IMR-90 (cell line): ENCODE data around the gene CAMK2B. TPM values are rescaled to one million over a fixed set of nuclear protein-coding genes. Genes with fewer than 3 reads are reported as not detected.

Experiments used
- ATAC-seq: fragments of 200-7000 bp; cut with Tn5 transposase; 2 replicates; pipeline ENCODE4 v1.9.1; 2020; ENCODE audit warnings: low read depth, mild to moderate bottlenecking, moderate library complexity
- BruUV-seq: library from RNA; stranded (reverse); fragments of 400-500 nt; replicated peaks from 2 replicates; lab custom pipeline; 2021; lab: Mats Ljungman, UMichigan
- CTCF ChIA-PET: fragments of 300-600 bp; formaldehyde crosslinking; extraction: SDS; loops from one replicate; lab custom pipeline; 2021; ENCODE audit warnings: antibody characterized with exemption; lab: Yijun Ruan, JAX
- POLR2A ChIA-PET: fragments of 300-600 bp; sonication (Branson Sonifier 250); formaldehyde crosslinking; loops from one replicate; lab custom pipeline; 2022; ENCODE audit warnings: antibody characterized with exemption; ENCODE audit not compliant: unreplicated experiment; lab: Charles Lee
- DNase-seq: peaks from one replicate; pipeline ENCODE4 v3.0.0; 2013
- H2AFZ ChIP-seq: replicated peaks from 2 replicates; pipeline ENCODE3; 2013; ENCODE audit warnings: low read length, mild to moderate bottlenecking; ENCODE audit not compliant: poor library complexity
- H2AK5ac ChIP-seq: 2 replicates; pipeline ENCODE4 v1.6.1; 2013; ENCODE audit warnings: low read depth, low read length, inconsistent platforms
- H2AK9ac ChIP-seq: replicated peaks from 2 replicates; pipeline ENCODE3; 2013; ENCODE audit warnings: mild to moderate bottlenecking, low read depth, low read length, moderate library complexity; ENCODE audit not compliant: poor library complexity
- H2BK120ac ChIP-seq: 2 replicates; pipeline ENCODE4 v1.6.1; 2013; ENCODE audit warnings: low read depth, low read length, inconsistent platforms
- H2BK15ac ChIP-seq: 3 replicates; pipeline ENCODE4 v1.6.1; 2013; ENCODE audit warnings: low read depth, low read length, inconsistent platforms
- H2BK20ac ChIP-seq: 2 replicates; pipeline ENCODE4 v1.6.1; 2013; ENCODE audit warnings: low read depth, mild to moderate bottlenecking, inconsistent platforms, low read length, moderate library complexity
- H2BK5ac ChIP-seq: 2 replicates; pipeline ENCODE4 v1.6.1; 2013; ENCODE audit warnings: mild to moderate bottlenecking, low read depth, low read length, inconsistent platforms; ENCODE audit not compliant: poor library complexity, severe bottlenecking
- H3K14ac ChIP-seq: replicated peaks from 2 replicates; pipeline ENCODE4 v1.6.1; 2013; ENCODE audit warnings: low read depth, low read length, inconsistent platforms
- H3K18ac ChIP-seq: 2 replicates; pipeline ENCODE4 v1.6.1; 2013; ENCODE audit warnings: low read depth, low read length, control low read depth
- H3K23ac ChIP-seq: 2 replicates; pipeline ENCODE4 v1.6.1; 2013; ENCODE audit warnings: low read depth, low read length, inconsistent platforms
- H3K27ac ChIP-seq: 2 replicates; pipeline ENCODE4 v1.5.1; 2013; ENCODE audit warnings: mild to moderate bottlenecking, control low read depth, low read length; ENCODE audit not compliant: insufficient read depth
- H3K27me3 ChIP-seq: 2 replicates; pipeline ENCODE4 v1.6.1; 2013; ENCODE audit warnings: low read length; ENCODE audit not compliant: control insufficient read depth, insufficient read depth
- H3K36me3 ChIP-seq: 2 replicates; pipeline ENCODE4 v1.6.1; 2013; ENCODE audit warnings: low read length, mixed read lengths; ENCODE audit not compliant: control insufficient read depth, insufficient read depth
- H3K4ac ChIP-seq: 2 replicates; pipeline ENCODE4 v1.6.1; 2013; ENCODE audit warnings: low read depth, low read length, inconsistent platforms
- H3K4me1 ChIP-seq: 2 replicates; pipeline ENCODE4 v1.6.1; 2013; ENCODE audit warnings: low read length, mixed read lengths; ENCODE audit not compliant: control insufficient read depth, insufficient read depth
- H3K4me2 ChIP-seq: 2 replicates; pipeline ENCODE4 v1.6.1; 2013; ENCODE audit warnings: low read depth, mild to moderate bottlenecking, control low read depth, low read length, moderate library complexity
- H3K4me3 ChIP-seq: 2 replicates; pipeline ENCODE4 v1.5.1; 2013; ENCODE audit warnings: low read depth, mild to moderate bottlenecking, control low read depth, low read length, moderate library complexity; ENCODE audit not compliant: insufficient read depth
- H3K56ac ChIP-seq: 2 replicates; pipeline ENCODE4 v1.6.1; 2013; ENCODE audit warnings: low read length, inconsistent platforms; ENCODE audit not compliant: insufficient read depth; ENCODE audit errors: extremely low read depth
- H3K79me1 ChIP-seq, 2 experiments: 2 replicates each; pipeline ENCODE4 v1.6.1; 2013; ENCODE audit warnings: low read length in 2 of 2, inconsistent platforms in 1 of 2, low read depth in 1 of 2
- H3K9ac ChIP-seq: 2 replicates; pipeline ENCODE4 v1.6.1; 2013; ENCODE audit warnings: low read depth, low read length, control low read depth
- H3K9me1 ChIP-seq: 2 replicates; pipeline ENCODE4 v1.6.1; 2013; ENCODE audit warnings: low read length, inconsistent platforms; ENCODE audit not compliant: insufficient read depth
- H3K9me3 ChIP-seq: 2 replicates; pipeline ENCODE4 v1.6.1; 2013; ENCODE audit warnings: low read length; ENCODE audit not compliant: control insufficient read depth, insufficient read depth
- H4K20me1 ChIP-seq: 2 replicates; pipeline ENCODE4 v1.6.1; 2013; ENCODE audit warnings: low read length, inconsistent platforms; ENCODE audit not compliant: insufficient read depth
- H4K5ac ChIP-seq: 2 replicates; pipeline ENCODE4 v1.6.1; 2013; ENCODE audit warnings: mild to moderate bottlenecking, low read depth, low read length, control low read depth
- H4K8ac ChIP-seq, 2 experiments: 2 replicates each; pipeline ENCODE4 v1.6.1; 2013; ENCODE audit warnings: low read depth in 2 of 2, low read length in 2 of 2, control low read depth in 1 of 2, inconsistent platforms in 1 of 2
- H4K91ac ChIP-seq: 2 replicates; pipeline ENCODE4 v1.6.1; 2013; ENCODE audit warnings: low read depth, low read length, inconsistent platforms; ENCODE audit not compliant: insufficient read depth
- CEBPB ChIP-seq: IDR thresholded peaks from 2 replicates; pipeline ENCODE4 v1.6.1; 2012; ENCODE audit warnings: low read depth, low read length, improper control_type of control experiment
- CHD1 ChIP-seq: IDR thresholded peaks from 2 replicates; pipeline ENCODE4 v1.6.1; 2012; ENCODE audit warnings: low read depth, low read length, improper control_type of control experiment
- CTCF ChIP-seq: conservative IDR thresholded peaks from 2 replicates; pipeline ENCODE4 v1.5.1; 2012; ENCODE audit warnings: mild to moderate bottlenecking, low read depth, low read length, improper control_type of control experiment
- FOS ChIP-seq: fragments of 150-350 bp; IDR thresholded peaks from 2 replicates; pipeline ENCODE4 v1.6.1; 2016; ENCODE audit warnings: low read depth, low read length
- MAFK ChIP-seq: IDR thresholded peaks from 2 replicates; pipeline ENCODE4 v1.6.1; 2012; ENCODE audit warnings: low read depth, low read length, improper control_type of control experiment
- MXI1 ChIP-seq: IDR thresholded peaks from 2 replicates; pipeline ENCODE4 v1.6.1; 2012; ENCODE audit warnings: low read depth, mild to moderate bottlenecking, low read length, moderate library complexity, borderline replicate concordance
- NFE2L2 ChIP-seq: fragments of 150-350 bp; IDR thresholded peaks from 2 replicates; pipeline ENCODE4 v1.6.1; 2016; ENCODE audit warnings: low read depth, mild to moderate bottlenecking, low read length
- POLR2A ChIP-seq: IDR thresholded peaks from 2 replicates; pipeline ENCODE4 v1.6.1; 2012; ENCODE audit warnings: mild to moderate bottlenecking, low read depth, low read length
- RAD21 ChIP-seq: IDR thresholded peaks from 2 replicates; pipeline ENCODE4 v1.6.1; 2012; ENCODE audit warnings: low read length, improper control_type of control experiment
- SMC3 ChIP-seq: fragments of 150-350 bp; IDR thresholded peaks from 2 replicates; pipeline ENCODE4 v1.6.1; 2016; ENCODE audit warnings: low read depth, mild to moderate bottlenecking, antibody characterized with exemption, low read length, moderate library complexity
- USF2 ChIP-seq: fragments of 150-350 bp; IDR thresholded peaks from 2 replicates; pipeline ENCODE4 v1.6.1; 2017; ENCODE audit warnings: mild to moderate bottlenecking, antibody characterized with exemption, low read length, low read depth
- WGBS, 2 experiments: methylation state at CpG; one replicate each; pipeline versions ENCODE4 v1.1.5 to v1.1.7; 2013; ENCODE audit warnings: missing lambda C conversion rate in 2 of 2; ENCODE audit not compliant: insufficient read length in 1 of 2; ENCODE audit errors: extremely low coverage in 2 of 2; 5-methylcytosine and 5-hydroxymethylcytosine counted together
- dilution Hi-C: fragments of 300-500 bp; cut with HindIII; formaldehyde crosslinking; loops from one replicate; pipeline ENCODE4 v1.14.3; 2018; ENCODE audit warnings: low sequenced_read_pairs; ENCODE audit not compliant: unreplicated experiment
- in situ Hi-C: fragments of 300-500 bp; cut with MboI; formaldehyde crosslinking; loops from 3 replicates; pipeline ENCODE4 v1.14.3; 2019; ENCODE audit warnings: low sequenced_read_pairs, inconsistent platforms, mixed read lengths
- intact Hi-C: fragments of 100-400 bp; cut with micrococcal nuclease; formaldehyde crosslinking; loops from 2 replicates; pipeline ENCODE4 v1.10.0; 2022
- polyA plus RNA-seq, 3 experiments: library from polyadenylated mRNA; depleted of rRNA; stranded (reverse); fragments of >200 nt; gene quantifications; 2 replicates each; pipeline ENCODE4 v1.2.3, GENCODE V29; 2012; ENCODE audit warnings: low replicate concordance in 1 of 3
- total RNA-seq: library from RNA; depleted of rRNA; stranded (reverse); fragments of >200 nt; gene quantifications from 2 replicates; pipeline ENCODE4 v1.2.3, GENCODE V29; 2012
- TF ChIP-seq, protein P1 (sequence below): fragments of 150-350 bp; IDR thresholded peaks from 2 replicates; pipeline ENCODE4 v1.6.1; 2016; ENCODE audit warnings: low read depth, mild to moderate bottlenecking, low read length, moderate library complexity, borderline replicate concordance

Gene CAMK2B
- total and polyA plus RNA-seq, 2 of the 4 experiments (the other 2 are of a cell fraction): 0.18 to 0.36 TPM

DNA sequence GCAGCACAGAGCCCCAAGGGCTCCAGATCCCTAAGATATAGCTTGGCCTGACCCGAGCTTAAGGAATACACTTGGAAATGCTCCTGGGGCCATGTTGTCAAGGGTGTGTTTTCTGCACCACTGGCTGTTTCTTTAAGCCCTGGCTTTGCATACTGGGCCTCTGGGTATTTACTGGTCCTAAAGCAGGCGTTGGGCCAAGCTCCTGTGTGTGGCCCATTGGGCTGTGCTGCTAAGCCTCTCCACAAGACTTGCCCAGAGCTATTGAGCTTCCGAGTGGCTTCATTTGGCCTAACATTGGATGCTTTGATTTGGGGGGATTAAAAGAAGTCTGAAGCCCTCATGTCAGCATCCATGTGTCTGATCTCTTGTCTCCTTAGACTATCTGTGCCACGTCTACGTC is 119.4 kb downstream of the CAMK2B start:
- ChIA-PET CTCF (no interaction called here), POLR2A (no interaction called here)
- H3K9me3 ChIP-seq: no peaks in the 10 kb centered on the region
- in situ Hi-C loops (no loop called here), dilution Hi-C loops (no loop called here), intact Hi-C loops (no loop called here)
- H3K4me3 ChIP-seq: no peak overlapping the region
- no peak overlapping the region for H3K23ac ChIP-seq
- H2AK9ac ChIP-seq: no peak overlapping the region
- H3K9ac ChIP-seq: no peak overlapping the region
- H3K27ac ChIP-seq: no peak overlapping the region
- no peak overlapping the region for H2BK20ac ChIP-seq
- no peak overlapping the region for H4K91ac ChIP-seq
- no peak overlapping the region for H2BK120ac ChIP-seq
- H3K18ac ChIP-seq: no peak overlapping the region
- H3K14ac ChIP-seq: no peak overlapping the region
- ATAC-seq (no peak), DNase-seq (no peak)
- no peak overlapping the region for H3K56ac ChIP-seq
- H3K27me3 ChIP-seq: no peaks in the 10 kb centered on the region
- H4K8ac ChIP-seq: no peak overlapping the region
- H2BK15ac ChIP-seq: no peak overlapping the region
- H2AFZ ChIP-seq: no peak overlapping the region
- 88% methylated on average over 1 of the region's 5 CpGs; no CpG with 5 or more reads in 1 of the 2 experiments for WGBS, 2 experiments
- peaks cover 30 to 76% of the 10 kb centered on the region in 2 experiments for H3K79me1 ChIP-seq
- no peak overlapping the region for H2BK5ac ChIP-seq
- no TSS peak for BruUV-seq
- no peak overlapping the region for H2AK5ac ChIP-seq
- H4K20me1 ChIP-seq: peaks cover 35% of the 10 kb centered on the region
- H3K4me2 ChIP-seq: no peak overlapping the region
- H3K9me1 ChIP-seq: peaks cover 7% of the 10 kb centered on the region
- H3K4ac ChIP-seq: no peak overlapping the region
- no peaks in the 10 kb centered on the region; the same call in 1 of the 2 replicates for H3K4me1 ChIP-seq
- H3K36me3 ChIP-seq: peaks cover 55% of the 10 kb centered on the region
- no peak overlapping the region for H4K5ac ChIP-seq
- TF ChIP-seq MAFK: no peak
- TF ChIP-seq USF2: no peak
- no peak for TF ChIP-seq CHD1
- TF ChIP-seq SMC3: no peak
- TF ChIP-seq POLR2A: no peak
- TF ChIP-seq, protein P1, sequence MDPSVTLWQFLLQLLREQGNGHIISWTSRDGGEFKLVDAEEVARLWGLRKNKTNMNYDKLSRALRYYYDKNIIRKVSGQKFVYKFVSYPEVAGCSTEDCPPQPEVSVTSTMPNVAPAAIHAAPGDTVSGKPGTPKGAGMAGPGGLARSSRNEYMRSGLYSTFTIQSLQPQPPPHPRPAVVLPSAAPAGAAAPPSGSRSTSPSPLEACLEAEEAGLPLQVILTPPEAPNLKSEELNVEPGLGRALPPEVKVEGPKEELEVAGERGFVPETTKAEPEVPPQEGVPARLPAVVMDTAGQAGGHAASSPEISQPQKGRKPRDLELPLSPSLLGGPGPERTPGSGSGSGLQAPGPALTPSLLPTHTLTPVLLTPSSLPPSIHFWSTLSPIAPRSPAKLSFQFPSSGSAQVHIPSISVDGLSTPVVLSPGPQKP: no peak
- TF ChIP-seq CTCF: no peak
- TF ChIP-seq NFE2L2: no peak
- TF ChIP-seq FOS: no peak
- no peak for TF ChIP-seq RAD21
- TF ChIP-seq CEBPB: no peak
- TF ChIP-seq MXI1: no peak
